Esophagus squamous epithelium (tissue), 4 donors: ENCODE data around the gene OSBPL10.

Source experiments
- CTCF ChIP-seq, 6 experiments: fragments of 450-650 bp in 4 of 6; fragments of 200-600 bp in 2 of 6; sonication (generic) in 2 of 6; IDR thresholded peaks; one replicate each; pipeline ENCODE4 v1.5.1; 2016 to 2019; ENCODE audit warnings: antibody characterized with exemption in 6 of 6, mild to moderate bottlenecking in 4 of 6, moderate library complexity in 4 of 6
- POLR2A ChIP-seq, 4 donors: fragments of 450-650 bp; IDR thresholded peaks; one replicate each; pipeline ENCODE4 v1.6.1; 2017; ENCODE audit warnings: antibody characterized with exemption in 4 of 4, mild to moderate bottlenecking in 4 of 4, moderate library complexity in 3 of 4

DNA sequence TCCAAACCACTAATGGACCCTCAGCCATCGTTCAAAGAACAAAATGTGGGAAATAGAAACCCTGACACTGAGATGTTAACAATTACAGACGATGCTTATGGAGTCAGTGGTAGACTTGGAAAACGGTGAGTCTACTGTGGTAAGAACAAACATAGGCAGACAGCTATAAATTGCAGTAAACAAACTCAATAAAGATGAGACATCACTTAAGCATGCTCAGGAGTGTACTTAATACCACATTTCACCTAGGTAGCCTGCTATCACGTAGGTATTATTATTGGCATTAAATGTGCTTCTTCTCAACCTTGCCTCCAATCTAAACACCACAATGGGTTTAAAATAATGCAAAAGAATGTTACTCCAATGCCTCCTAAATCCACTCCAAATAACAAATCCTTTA lies 2.5 kb downstream of the OSBPL10 start:
- TF ChIP-seq CTCF (IDR thresholded peaks at IDR 0.05): no peak
- no peak for TF ChIP-seq POLR2A (IDR thresholded peaks at IDR 0.05)
